PC-9 (cell line): ENCODE data around the gene NT5DC3.

Experiments used
- EZH2 ChIP-seq: fragments of 200-600 bp; sonication (generic); IDR thresholded peaks from 2 replicates; pipeline ENCODE4 v1.8.0; 2017; ENCODE audit warnings: antibody characterized with exemption, low read depth
- TF ChIP-seq, protein P1 (sequence below): fragments of 200-600 bp; sonication (generic); conservative IDR thresholded peaks from 2 replicates; pipeline ENCODE4 v1.6.1; 2017; ENCODE audit warnings: mixed run types, antibody characterized with exemption, mild to moderate bottlenecking, moderate library complexity

DNA sequence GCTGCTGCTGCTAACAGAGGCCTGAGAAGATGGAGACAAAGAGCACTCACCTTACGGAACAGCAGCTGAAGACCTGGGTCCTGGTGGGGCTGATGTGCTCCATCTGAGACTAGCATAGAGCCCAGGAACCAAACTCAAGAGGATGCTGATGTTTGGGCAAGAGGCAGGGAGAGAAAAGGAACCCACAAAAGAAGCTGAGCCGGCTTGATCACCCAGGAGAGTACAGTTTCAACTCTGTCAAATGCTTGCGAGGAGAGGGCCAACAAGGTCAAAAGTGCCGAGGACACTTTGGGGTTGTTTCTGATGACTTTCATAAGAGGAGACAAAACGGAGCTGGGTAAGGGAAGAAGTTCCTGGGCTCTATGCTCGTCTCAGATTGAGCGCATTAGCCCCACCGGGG lies 17.3 kb upstream of the NT5DC3 start:
- TF ChIP-seq, protein P1, sequence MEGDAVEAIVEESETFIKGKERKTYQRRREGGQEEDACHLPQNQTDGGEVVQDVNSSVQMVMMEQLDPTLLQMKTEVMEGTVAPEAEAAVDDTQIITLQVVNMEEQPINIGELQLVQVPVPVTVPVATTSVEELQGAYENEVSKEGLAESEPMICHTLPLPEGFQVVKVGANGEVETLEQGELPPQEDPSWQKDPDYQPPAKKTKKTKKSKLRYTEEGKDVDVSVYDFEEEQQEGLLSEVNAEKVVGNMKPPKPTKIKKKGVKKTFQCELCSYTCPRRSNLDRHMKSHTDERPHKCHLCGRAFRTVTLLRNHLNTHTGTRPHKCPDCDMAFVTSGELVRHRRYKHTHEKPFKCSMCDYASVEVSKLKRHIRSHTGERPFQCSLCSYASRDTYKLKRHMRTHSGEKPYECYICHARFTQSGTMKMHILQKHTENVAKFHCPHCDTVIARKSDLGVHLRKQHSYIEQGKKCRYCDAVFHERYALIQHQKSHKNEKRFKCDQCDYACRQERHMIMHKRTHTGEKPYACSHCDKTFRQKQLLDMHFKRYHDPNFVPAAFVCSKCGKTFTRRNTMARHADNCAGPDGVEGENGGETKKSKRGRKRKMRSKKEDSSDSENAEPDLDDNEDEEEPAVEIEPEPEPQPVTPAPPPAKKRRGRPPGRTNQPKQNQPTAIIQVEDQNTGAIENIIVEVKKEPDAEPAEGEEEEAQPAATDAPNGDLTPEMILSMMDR = no peak
- TF ChIP-seq EZH2 = no peak
